Activated B cell treated with CpG ODN at 0.5 μM for 24 hours (primary cell): ENCODE results near the gene WFDC10A. TPM values are rescaled to one million over a fixed set of nuclear protein-coding genes. Genes with fewer than 3 reads are reported as not detected.
"Not testable (repeated sequence)": the region's sequence is repeated elsewhere in the genome, so short reads cannot be mapped to it uniquely, and the experiment has no call there.

ENCODE experiments used
- ATAC-seq: fragments of 200-7000 bp; cut with Tn5 transposase; one replicate; pipeline ENCODE4 v1.10.0; 2021; ENCODE audit warnings: low read depth, mild to moderate bottlenecking, moderate library complexity
- CTCF ChIA-PET: fragments of 350-600 bp; sonication (Branson Sonifier 250); formaldehyde crosslinking; loops from one replicate; lab custom pipeline; 2021; ENCODE audit warnings: antibody characterized with exemption; lab: Charles Lee
- POLR2A ChIA-PET: fragments of 350-600 bp; sonication (Branson Sonifier 250); formaldehyde crosslinking; loops from one replicate; lab custom pipeline; 2021; ENCODE audit warnings: antibody characterized with exemption; lab: Charles Lee
- DNase-seq: peaks from one replicate; pipeline ENCODE4 v3.0.0; 2022
- H3K27ac Mint-ChIP-seq: one replicate; pipeline ENCODE4 v1.8.0; 2020; ENCODE audit warnings: mixed read lengths
- H3K27me3 Mint-ChIP-seq: one replicate; pipeline ENCODE4 v1.8.0; 2021; ENCODE audit warnings: mixed read lengths
- H3K36me3 Mint-ChIP-seq: one replicate; pipeline ENCODE4 v1.8.0; 2021; ENCODE audit warnings: low read depth, mixed read lengths
- H3K4me1 Mint-ChIP-seq: one replicate; pipeline ENCODE4 v1.8.0; 2021; ENCODE audit warnings: mixed read lengths
- H3K4me3 Mint-ChIP-seq: one replicate; pipeline ENCODE4 v1.8.0; 2020; ENCODE audit warnings: mild to moderate bottlenecking, mixed read lengths
- H3K9me3 Mint-ChIP-seq: one replicate; pipeline ENCODE4 v1.8.0; 2020; ENCODE audit warnings: mixed read lengths
- CTCF ChIP-seq: fragments of 200-600 bp; IDR thresholded peaks from one replicate; pipeline ENCODE4 v1.8.0; 2022; ENCODE audit warnings: antibody characterized with exemption, mild to moderate bottlenecking
- intact Hi-C: fragments of 100-400 bp; cut with micrococcal nuclease; formaldehyde crosslinking; loops from one replicate; pipeline ENCODE4 v1.15.1; 2024
- total RNA-seq: library from RNA; stranded (reverse); gene quantifications from 2 replicates; pipeline ENCODE4 v1.2.3, GENCODE V29; 2022

WFDC10A gene
- total RNA-seq, 1 donor from 2014 or later = not detected

DNA sequence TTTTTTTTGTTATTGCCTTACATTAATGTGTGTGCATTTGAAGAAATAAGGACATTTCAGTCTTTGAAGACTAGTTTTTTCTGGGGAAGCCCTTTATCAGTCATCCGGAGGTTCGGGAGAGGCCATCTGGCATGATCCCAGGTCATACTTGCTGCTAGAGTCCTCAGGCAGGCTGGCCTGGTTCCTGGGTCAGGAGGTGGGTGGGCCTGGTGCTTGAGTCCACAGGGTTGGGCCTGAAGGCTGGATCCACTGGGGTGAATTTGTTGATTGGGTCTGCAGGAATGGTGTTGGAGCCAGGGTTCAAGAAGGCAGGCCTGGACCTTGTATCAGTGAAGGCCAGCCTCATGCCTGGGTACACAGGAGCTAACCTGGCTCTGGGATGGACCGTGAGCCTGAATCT is 17.3 kb downstream of the WFDC10A start:
- no peak overlapping the region for H3K4me3 Mint-ChIP-seq
- intact Hi-C loops = no loop called here
- no peak for TF ChIP-seq CTCF
- ATAC-seq = no peak
- DNase-seq = no peak
- no peaks in the 10 kb centered on the region for H3K36me3 Mint-ChIP-seq
- H3K4me1 Mint-ChIP-seq = no peaks in the 10 kb centered on the region
- no peak overlapping the region for H3K27ac Mint-ChIP-seq
- H3K27me3 Mint-ChIP-seq = peaks cover 13% of the 10 kb centered on the region
- no peaks in the 10 kb centered on the region for H3K9me3 Mint-ChIP-seq
- ChIA-PET CTCF (no interaction called here), POLR2A (no interaction called here)

DNA sequence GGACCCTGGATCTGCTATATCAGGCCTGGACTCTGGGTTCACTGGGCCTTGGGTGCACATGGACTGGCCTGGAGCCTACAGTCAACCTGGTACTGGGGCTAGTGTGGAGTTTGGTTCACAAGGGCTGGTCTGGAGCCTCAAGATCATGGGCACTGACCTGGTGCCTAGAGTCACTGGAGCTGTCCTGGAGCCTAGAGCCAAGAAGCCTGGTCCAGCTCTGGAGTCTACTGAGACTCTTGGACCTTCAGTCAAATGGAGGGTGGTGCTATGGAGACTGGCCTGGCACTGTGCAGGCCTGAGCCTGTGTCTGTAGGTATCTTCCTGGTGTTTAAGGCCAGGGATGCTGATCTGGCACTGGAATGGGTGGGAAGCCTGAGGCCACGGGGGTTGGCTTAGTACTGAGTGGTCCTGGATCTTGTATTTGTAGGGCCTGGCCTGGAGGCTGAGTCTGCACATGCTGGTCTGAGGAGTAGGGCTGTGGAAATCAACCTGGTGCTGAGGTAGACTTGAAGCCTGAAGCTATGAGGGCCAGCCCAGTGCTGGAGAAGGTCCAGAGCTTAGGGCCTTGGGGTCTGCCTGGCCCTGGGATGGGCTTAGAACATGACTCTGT is 18.0 kb downstream of the WFDC10A start:
- H3K4me1 Mint-ChIP-seq = no peaks in the 10 kb centered on the region
- H3K4me3 Mint-ChIP-seq = no peak overlapping the region
- no peak for ATAC-seq
- peaks cover 15% of the 10 kb centered on the region for H3K27me3 Mint-ChIP-seq
- no peak overlapping the region for H3K27ac Mint-ChIP-seq
- intact Hi-C loops = no loop called here
- no peaks in the 10 kb centered on the region for H3K36me3 Mint-ChIP-seq
- no peaks in the 10 kb centered on the region for H3K9me3 Mint-ChIP-seq
- ChIA-PET CTCF (no interaction called here), POLR2A (no interaction called here)
- TF ChIP-seq CTCF = no peak
- DNase-seq = no peak

- ATAC-seq = no peak
- CTCF ChIA-PET = no interaction called here
These were observed 19.8 kb downstream of the WFDC10A start for GRCh38 chr20:45649312-45649863.

DNA sequence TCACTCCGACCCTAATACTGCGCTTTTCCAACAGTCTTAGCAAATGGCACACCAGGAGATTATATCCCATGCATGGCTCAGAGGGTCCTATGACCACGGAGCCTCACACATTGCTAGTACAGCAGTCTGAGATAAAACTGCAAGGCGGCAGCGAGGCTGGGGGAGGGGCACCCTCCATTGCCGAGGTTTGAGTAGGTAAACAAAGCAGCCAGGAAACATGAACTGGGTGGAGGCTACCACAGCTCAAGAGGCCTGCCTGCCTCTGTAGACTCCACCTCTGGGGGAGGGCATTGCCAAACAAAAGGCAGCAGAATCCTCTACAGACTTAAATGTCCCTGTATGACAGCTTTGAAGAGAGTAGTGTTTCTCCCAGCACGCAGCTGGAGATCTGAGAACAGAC is 22.2 kb downstream of the WFDC10A start:
- DNase-seq, ATAC-seq, CTCF ChIA-PET, H3K27ac Mint-ChIP-seq, H3K36me3 Mint-ChIP-seq, H3K9me3 Mint-ChIP-seq, POLR2A ChIA-PET, intact Hi-C loops, H3K4me1 Mint-ChIP-seq, H3K4me3 Mint-ChIP-seq: not testable (repeated sequence)
- H3K27me3 Mint-ChIP-seq = peaks cover 23% of the 10 kb centered on the region

More at GRCh38 chr20:45649312-45649863, 19.8 kb downstream of the WFDC10A start:
- intact Hi-C loops = no loop called here
- no peaks in the 10 kb centered on the region for H3K36me3 Mint-ChIP-seq
- H3K9me3 Mint-ChIP-seq = no peaks in the 10 kb centered on the region
- H3K4me1 Mint-ChIP-seq = no peaks in the 10 kb centered on the region
- no peak for TF ChIP-seq CTCF
- POLR2A ChIA-PET = no interaction called here
- no peak overlapping the region for H3K4me3 Mint-ChIP-seq
- H3K27ac Mint-ChIP-seq = no peak overlapping the region
- no peak for DNase-seq
- peaks cover 18% of the 10 kb centered on the region for H3K27me3 Mint-ChIP-seq

DNA sequence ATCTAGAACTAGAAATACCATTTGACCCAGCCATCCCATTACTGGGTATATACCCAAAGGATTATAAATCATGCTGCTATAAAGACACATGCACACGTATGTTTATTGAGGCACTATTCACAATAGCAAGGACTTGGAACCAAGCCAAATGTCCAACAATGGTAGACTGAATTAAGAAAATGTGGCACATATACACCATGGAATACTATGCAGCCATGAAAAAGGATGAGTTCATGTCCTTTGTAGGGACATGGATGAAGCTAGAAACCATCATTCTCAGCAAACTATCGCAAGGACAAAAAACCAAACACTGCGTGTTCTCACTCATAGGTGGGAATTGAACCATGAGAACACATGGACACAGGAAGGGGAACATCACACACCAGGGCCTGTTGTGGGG is 27.5 kb downstream of the WFDC10A start:
- H3K27ac Mint-ChIP-seq, POLR2A ChIA-PET, DNase-seq, intact Hi-C loops, H3K4me1 Mint-ChIP-seq, CTCF ChIA-PET, ATAC-seq, H3K36me3 Mint-ChIP-seq, H3K4me3 Mint-ChIP-seq, H3K9me3 Mint-ChIP-seq: not testable (repeated sequence)
- H3K27me3 Mint-ChIP-seq = peaks cover 13% of the 10 kb centered on the region

- POLR2A ChIA-PET = no interaction called here
- no peaks in the 10 kb centered on the region for H3K4me1 Mint-ChIP-seq
- no peaks in the 10 kb centered on the region for H3K36me3 Mint-ChIP-seq
- H3K27me3 Mint-ChIP-seq = peaks cover 23% of the 10 kb centered on the region
- DNase-seq = no peak
- no peak for TF ChIP-seq CTCF
- CTCF ChIA-PET = no interaction called here
- H3K27ac Mint-ChIP-seq = no peak within 1 kb of the TSS
- no peak within 1 kb of the TSS for H3K4me3 Mint-ChIP-seq
- intact Hi-C loops = no loop called here
- H3K9me3 Mint-ChIP-seq = peaks cover 2% of the 10 kb centered on the region
- no peak for ATAC-seq
These were observed 40.6 kb downstream of the WFDC10A start, which contains the start of gene WFDC11 for GRCh38 chr20:45670139-45670538. Gene WFDC11 (minus strand): TSS chr20:45670239. CDS start chr20:45650600, 19,639 bp downstream.
